IMR-90 (cell line): Measurements from ENCODE around the gene MEF2A. TPM values are rescaled to one million over a fixed set of nuclear protein-coding genes. Genes with fewer than 3 reads are reported as not detected.

Experiments
- ATAC-seq: fragments of 200-7000 bp; cut with Tn5 transposase; 2 replicates; pipeline ENCODE4 v1.9.1; 2020; ENCODE audit warnings: low read depth, mild to moderate bottlenecking, moderate library complexity
- BruUV-seq: library from RNA; stranded (reverse); fragments of 400-500 nt; replicated peaks from 2 replicates; lab custom pipeline; 2021; lab: Mats Ljungman, UMichigan
- CTCF ChIA-PET: fragments of 300-600 bp; formaldehyde crosslinking; extraction: SDS; loops from one replicate; lab custom pipeline; 2021; ENCODE audit warnings: antibody characterized with exemption; lab: Yijun Ruan, JAX
- POLR2A ChIA-PET: fragments of 300-600 bp; sonication (Branson Sonifier 250); formaldehyde crosslinking; loops from one replicate; lab custom pipeline; 2022; ENCODE audit warnings: antibody characterized with exemption; ENCODE audit not compliant: unreplicated experiment; lab: Charles Lee
- DNase-seq: peaks from one replicate; pipeline ENCODE4 v3.0.0; 2013
- H2AFZ ChIP-seq: replicated peaks from 2 replicates; pipeline ENCODE3; 2013; ENCODE audit warnings: low read length, mild to moderate bottlenecking; ENCODE audit not compliant: poor library complexity
- H2AK5ac ChIP-seq: 2 replicates; pipeline ENCODE4 v1.6.1; 2013; ENCODE audit warnings: low read depth, low read length, inconsistent platforms
- H2AK9ac ChIP-seq: replicated peaks from 2 replicates; pipeline ENCODE3; 2013; ENCODE audit warnings: mild to moderate bottlenecking, low read depth, low read length, moderate library complexity; ENCODE audit not compliant: poor library complexity
- H2BK120ac ChIP-seq: 2 replicates; pipeline ENCODE4 v1.6.1; 2013; ENCODE audit warnings: low read depth, low read length, inconsistent platforms
- H2BK15ac ChIP-seq: 3 replicates; pipeline ENCODE4 v1.6.1; 2013; ENCODE audit warnings: low read depth, low read length, inconsistent platforms
- H2BK20ac ChIP-seq: 2 replicates; pipeline ENCODE4 v1.6.1; 2013; ENCODE audit warnings: low read depth, mild to moderate bottlenecking, inconsistent platforms, low read length, moderate library complexity
- H2BK5ac ChIP-seq: 2 replicates; pipeline ENCODE4 v1.6.1; 2013; ENCODE audit warnings: mild to moderate bottlenecking, low read depth, low read length, inconsistent platforms; ENCODE audit not compliant: poor library complexity, severe bottlenecking
- H3K14ac ChIP-seq: replicated peaks from 2 replicates; pipeline ENCODE4 v1.6.1; 2013; ENCODE audit warnings: low read depth, low read length, inconsistent platforms
- H3K18ac ChIP-seq: 2 replicates; pipeline ENCODE4 v1.6.1; 2013; ENCODE audit warnings: low read depth, low read length, control low read depth
- H3K23ac ChIP-seq: 2 replicates; pipeline ENCODE4 v1.6.1; 2013; ENCODE audit warnings: low read depth, low read length, inconsistent platforms
- H3K27ac ChIP-seq: 2 replicates; pipeline ENCODE4 v1.5.1; 2013; ENCODE audit warnings: mild to moderate bottlenecking, control low read depth, low read length; ENCODE audit not compliant: insufficient read depth
- H3K27me3 ChIP-seq: 2 replicates; pipeline ENCODE4 v1.6.1; 2013; ENCODE audit warnings: low read length; ENCODE audit not compliant: control insufficient read depth, insufficient read depth
- H3K36me3 ChIP-seq: 2 replicates; pipeline ENCODE4 v1.6.1; 2013; ENCODE audit warnings: low read length, mixed read lengths; ENCODE audit not compliant: control insufficient read depth, insufficient read depth
- H3K4ac ChIP-seq: 2 replicates; pipeline ENCODE4 v1.6.1; 2013; ENCODE audit warnings: low read depth, low read length, inconsistent platforms
- H3K4me1 ChIP-seq: 2 replicates; pipeline ENCODE4 v1.6.1; 2013; ENCODE audit warnings: low read length, mixed read lengths; ENCODE audit not compliant: control insufficient read depth, insufficient read depth
- H3K4me2 ChIP-seq: 2 replicates; pipeline ENCODE4 v1.6.1; 2013; ENCODE audit warnings: low read depth, mild to moderate bottlenecking, control low read depth, low read length, moderate library complexity
- H3K4me3 ChIP-seq: 2 replicates; pipeline ENCODE4 v1.5.1; 2013; ENCODE audit warnings: low read depth, mild to moderate bottlenecking, control low read depth, low read length, moderate library complexity; ENCODE audit not compliant: insufficient read depth
- H3K56ac ChIP-seq: 2 replicates; pipeline ENCODE4 v1.6.1; 2013; ENCODE audit warnings: low read length, inconsistent platforms; ENCODE audit not compliant: insufficient read depth; ENCODE audit errors: extremely low read depth
- H3K79me1 ChIP-seq, 2 experiments: 2 replicates each; pipeline ENCODE4 v1.6.1; 2013; ENCODE audit warnings: low read length in 2 of 2, inconsistent platforms in 1 of 2, low read depth in 1 of 2
- H3K9ac ChIP-seq: 2 replicates; pipeline ENCODE4 v1.6.1; 2013; ENCODE audit warnings: low read depth, low read length, control low read depth
- H3K9me1 ChIP-seq: 2 replicates; pipeline ENCODE4 v1.6.1; 2013; ENCODE audit warnings: low read length, inconsistent platforms; ENCODE audit not compliant: insufficient read depth
- H3K9me3 ChIP-seq: 2 replicates; pipeline ENCODE4 v1.6.1; 2013; ENCODE audit warnings: low read length; ENCODE audit not compliant: control insufficient read depth, insufficient read depth
- H4K20me1 ChIP-seq: 2 replicates; pipeline ENCODE4 v1.6.1; 2013; ENCODE audit warnings: low read length, inconsistent platforms; ENCODE audit not compliant: insufficient read depth
- H4K5ac ChIP-seq: 2 replicates; pipeline ENCODE4 v1.6.1; 2013; ENCODE audit warnings: mild to moderate bottlenecking, low read depth, low read length, control low read depth
- H4K8ac ChIP-seq, 2 experiments: 2 replicates each; pipeline ENCODE4 v1.6.1; 2013; ENCODE audit warnings: low read depth in 2 of 2, low read length in 2 of 2, control low read depth in 1 of 2, inconsistent platforms in 1 of 2
- H4K91ac ChIP-seq: 2 replicates; pipeline ENCODE4 v1.6.1; 2013; ENCODE audit warnings: low read depth, low read length, inconsistent platforms; ENCODE audit not compliant: insufficient read depth
- BHLHE40 ChIP-seq: fragments of 150-350 bp; IDR thresholded peaks from 2 replicates; pipeline ENCODE4 v1.6.1; 2016; ENCODE audit warnings: mild to moderate bottlenecking, low read depth, low read length
- CHD1 ChIP-seq: IDR thresholded peaks from 2 replicates; pipeline ENCODE4 v1.6.1; 2012; ENCODE audit warnings: low read depth, low read length, improper control_type of control experiment
- FOS ChIP-seq: fragments of 150-350 bp; IDR thresholded peaks from 2 replicates; pipeline ENCODE4 v1.6.1; 2016; ENCODE audit warnings: low read depth, low read length
- MAZ ChIP-seq: IDR thresholded peaks from 2 replicates; pipeline ENCODE4 v1.6.1; 2012; ENCODE audit warnings: low read depth, mild to moderate bottlenecking, low read length, improper control_type of control experiment, moderate library complexity, borderline replicate concordance
- MXI1 ChIP-seq: IDR thresholded peaks from 2 replicates; pipeline ENCODE4 v1.6.1; 2012; ENCODE audit warnings: low read depth, mild to moderate bottlenecking, low read length, moderate library complexity, borderline replicate concordance
- NFE2L2 ChIP-seq: fragments of 150-350 bp; IDR thresholded peaks from 2 replicates; pipeline ENCODE4 v1.6.1; 2016; ENCODE audit warnings: low read depth, mild to moderate bottlenecking, low read length
- POLR2A ChIP-seq: IDR thresholded peaks from 2 replicates; pipeline ENCODE4 v1.6.1; 2012; ENCODE audit warnings: mild to moderate bottlenecking, low read depth, low read length
- RAD21 ChIP-seq: IDR thresholded peaks from 2 replicates; pipeline ENCODE4 v1.6.1; 2012; ENCODE audit warnings: low read length, improper control_type of control experiment
- RCOR1 ChIP-seq: IDR thresholded peaks from 2 replicates; pipeline ENCODE4 v1.6.1; 2012; ENCODE audit warnings: mild to moderate bottlenecking, low read length, improper control_type of control experiment; ENCODE audit not compliant: insufficient replicate concordance
- RFX5 ChIP-seq: IDR thresholded peaks from 2 replicates; pipeline ENCODE4 v1.8.0; 2012; ENCODE audit warnings: low read depth, mild to moderate bottlenecking, low read length, moderate library complexity
- SMC3 ChIP-seq: fragments of 150-350 bp; IDR thresholded peaks from 2 replicates; pipeline ENCODE4 v1.6.1; 2016; ENCODE audit warnings: low read depth, mild to moderate bottlenecking, antibody characterized with exemption, low read length, moderate library complexity
- WGBS, 2 experiments: methylation state at CpG; one replicate each; pipeline versions ENCODE4 v1.1.5 to v1.1.7; 2013; ENCODE audit warnings: missing lambda C conversion rate in 2 of 2; ENCODE audit not compliant: insufficient read length in 1 of 2; ENCODE audit errors: extremely low coverage in 2 of 2; 5-methylcytosine and 5-hydroxymethylcytosine counted together
- dilution Hi-C: fragments of 300-500 bp; cut with HindIII; formaldehyde crosslinking; loops from one replicate; pipeline ENCODE4 v1.14.3; 2018; ENCODE audit warnings: low sequenced_read_pairs; ENCODE audit not compliant: unreplicated experiment
- in situ Hi-C: fragments of 300-500 bp; cut with MboI; formaldehyde crosslinking; loops from 3 replicates; pipeline ENCODE4 v1.14.3; 2019; ENCODE audit warnings: low sequenced_read_pairs, inconsistent platforms, mixed read lengths
- intact Hi-C: fragments of 100-400 bp; cut with micrococcal nuclease; formaldehyde crosslinking; loops from 2 replicates; pipeline ENCODE4 v1.10.0; 2022
- polyA plus RNA-seq, 3 experiments: library from polyadenylated mRNA; depleted of rRNA; stranded (reverse); fragments of >200 nt; gene quantifications; 2 replicates each; pipeline ENCODE4 v1.2.3, GENCODE V29; 2012; ENCODE audit warnings: low replicate concordance in 1 of 3
- total RNA-seq: library from RNA; depleted of rRNA; stranded (reverse); fragments of >200 nt; gene quantifications from 2 replicates; pipeline ENCODE4 v1.2.3, GENCODE V29; 2012
- TF ChIP-seq, protein P1 (sequence below): fragments of 150-350 bp; IDR thresholded peaks from 2 replicates; pipeline ENCODE4 v1.6.1; 2016; ENCODE audit warnings: low read depth, mild to moderate bottlenecking, low read length, moderate library complexity, borderline replicate concordance
- TF ChIP-seq, protein P2 (sequence below): conservative IDR thresholded peaks from 2 replicates; pipeline ENCODE4 v1.5.1; 2012; ENCODE audit warnings: mild to moderate bottlenecking, low read depth, low read length, improper control_type of control experiment
- TF ChIP-seq, protein P3 (sequence below): fragments of 150-350 bp; IDR thresholded peaks from 2 replicates; pipeline ENCODE4 v1.6.1; 2017; ENCODE audit warnings: mild to moderate bottlenecking, antibody characterized with exemption, low read length, low read depth

The MEF2A gene
- total and polyA plus RNA-seq, 2 of the 4 experiments (the other 2 are of a cell fraction), result 16.1 to 16.7 TPM

- ChIA-PET CTCF (no interaction called here), POLR2A (no interaction called here)
- H4K8ac ChIP-seq, result no peak overlapping the region
- no peaks in the 10 kb centered on the region for H3K79me1 ChIP-seq
- TF ChIP-seq POLR2A, result no peak
- TF ChIP-seq NFE2L2, result no peak
- TF ChIP-seq, protein P1, sequence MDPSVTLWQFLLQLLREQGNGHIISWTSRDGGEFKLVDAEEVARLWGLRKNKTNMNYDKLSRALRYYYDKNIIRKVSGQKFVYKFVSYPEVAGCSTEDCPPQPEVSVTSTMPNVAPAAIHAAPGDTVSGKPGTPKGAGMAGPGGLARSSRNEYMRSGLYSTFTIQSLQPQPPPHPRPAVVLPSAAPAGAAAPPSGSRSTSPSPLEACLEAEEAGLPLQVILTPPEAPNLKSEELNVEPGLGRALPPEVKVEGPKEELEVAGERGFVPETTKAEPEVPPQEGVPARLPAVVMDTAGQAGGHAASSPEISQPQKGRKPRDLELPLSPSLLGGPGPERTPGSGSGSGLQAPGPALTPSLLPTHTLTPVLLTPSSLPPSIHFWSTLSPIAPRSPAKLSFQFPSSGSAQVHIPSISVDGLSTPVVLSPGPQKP, result no peak
- TF ChIP-seq, protein P2, sequence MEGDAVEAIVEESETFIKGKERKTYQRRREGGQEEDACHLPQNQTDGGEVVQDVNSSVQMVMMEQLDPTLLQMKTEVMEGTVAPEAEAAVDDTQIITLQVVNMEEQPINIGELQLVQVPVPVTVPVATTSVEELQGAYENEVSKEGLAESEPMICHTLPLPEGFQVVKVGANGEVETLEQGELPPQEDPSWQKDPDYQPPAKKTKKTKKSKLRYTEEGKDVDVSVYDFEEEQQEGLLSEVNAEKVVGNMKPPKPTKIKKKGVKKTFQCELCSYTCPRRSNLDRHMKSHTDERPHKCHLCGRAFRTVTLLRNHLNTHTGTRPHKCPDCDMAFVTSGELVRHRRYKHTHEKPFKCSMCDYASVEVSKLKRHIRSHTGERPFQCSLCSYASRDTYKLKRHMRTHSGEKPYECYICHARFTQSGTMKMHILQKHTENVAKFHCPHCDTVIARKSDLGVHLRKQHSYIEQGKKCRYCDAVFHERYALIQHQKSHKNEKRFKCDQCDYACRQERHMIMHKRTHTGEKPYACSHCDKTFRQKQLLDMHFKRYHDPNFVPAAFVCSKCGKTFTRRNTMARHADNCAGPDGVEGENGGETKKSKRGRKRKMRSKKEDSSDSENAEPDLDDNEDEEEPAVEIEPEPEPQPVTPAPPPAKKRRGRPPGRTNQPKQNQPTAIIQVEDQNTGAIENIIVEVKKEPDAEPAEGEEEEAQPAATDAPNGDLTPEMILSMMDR, result no peak
- TF ChIP-seq RFX5, result no peak
- no peak for TF ChIP-seq SMC3
- TF ChIP-seq MXI1, result no peak
- TF ChIP-seq, protein P3, sequence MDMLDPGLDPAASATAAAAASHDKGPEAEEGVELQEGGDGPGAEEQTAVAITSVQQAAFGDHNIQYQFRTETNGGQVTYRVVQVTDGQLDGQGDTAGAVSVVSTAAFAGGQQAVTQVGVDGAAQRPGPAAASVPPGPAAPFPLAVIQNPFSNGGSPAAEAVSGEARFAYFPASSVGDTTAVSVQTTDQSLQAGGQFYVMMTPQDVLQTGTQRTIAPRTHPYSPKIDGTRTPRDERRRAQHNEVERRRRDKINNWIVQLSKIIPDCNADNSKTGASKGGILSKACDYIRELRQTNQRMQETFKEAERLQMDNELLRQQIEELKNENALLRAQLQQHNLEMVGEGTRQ, result no peak
- TF ChIP-seq BHLHE40, result no peak
- no peak for TF ChIP-seq RAD21
- TF ChIP-seq MAZ, result no peak
- no peak for TF ChIP-seq FOS
- TF ChIP-seq CHD1, result no peak
- no peak for TF ChIP-seq RCOR1
- H3K9me1 ChIP-seq, result no peaks in the 10 kb centered on the region
- H3K4me2 ChIP-seq, result no peak overlapping the region
- H3K4me3 ChIP-seq, result no peak overlapping the region
- H2BK20ac ChIP-seq, result no peak overlapping the region
- H4K5ac ChIP-seq, result no peak overlapping the region
- H3K9ac ChIP-seq, result no peak overlapping the region
- H3K56ac ChIP-seq, result no peak overlapping the region
- no peak for DNase-seq
- no peaks in the 10 kb centered on the region for H3K36me3 ChIP-seq
- no peak overlapping the region for H2BK5ac ChIP-seq
- no peak for ATAC-seq
- intact Hi-C loops, result no loop called here
- H3K18ac ChIP-seq, result no peak overlapping the region
- H2AFZ ChIP-seq, result no peak overlapping the region
- no peak overlapping the region for H4K91ac ChIP-seq
- H2BK120ac ChIP-seq, result no peak overlapping the region
- H2AK5ac ChIP-seq, result no peak overlapping the region
- peaks cover 4% of the 10 kb centered on the region; the same call in 1 of the 2 replicates for H3K27me3 ChIP-seq
- dilution Hi-C loops, result no loop called here
- no peak overlapping the region for H3K27ac ChIP-seq
- no peak overlapping the region for H2AK9ac ChIP-seq
- in situ Hi-C loops, result no loop called here
- H2BK15ac ChIP-seq, result no peak overlapping the region
- no peak overlapping the region for H3K4ac ChIP-seq
- no peaks in the 10 kb centered on the region for H4K20me1 ChIP-seq
- no peaks in the 10 kb centered on the region for H3K9me3 ChIP-seq
- BruUV-seq, result no TSS peak
- no peak overlapping the region for H3K14ac ChIP-seq
- no peaks in the 10 kb centered on the region; the same call in 1 of the 2 replicates for H3K4me1 ChIP-seq
- no peak overlapping the region for H3K23ac ChIP-seq
- 100% methylated on average over 2 of the region's 3 CpGs; no CpG with 5 or more reads in 1 of the 2 experiments for WGBS, 2 experiments
Measured at GRCh38 chr15:99547517-99547916, 18.3 kb upstream of the MEF2A start.
